Medulla oblongata (tissue), 1 donor: ENCODE results near the gene C14orf119.
"Not testable (repeated sequence)": the region's sequence is repeated elsewhere in the genome, so short reads cannot be mapped to it uniquely, and the experiment has no call there.

Experiments used
- DNase-seq: peaks from one replicate; pipeline ENCODE4 v3.0.0-alpha.2; 2015; ENCODE audit errors: extremely low spot score

C14orf119 gene

DNA sequence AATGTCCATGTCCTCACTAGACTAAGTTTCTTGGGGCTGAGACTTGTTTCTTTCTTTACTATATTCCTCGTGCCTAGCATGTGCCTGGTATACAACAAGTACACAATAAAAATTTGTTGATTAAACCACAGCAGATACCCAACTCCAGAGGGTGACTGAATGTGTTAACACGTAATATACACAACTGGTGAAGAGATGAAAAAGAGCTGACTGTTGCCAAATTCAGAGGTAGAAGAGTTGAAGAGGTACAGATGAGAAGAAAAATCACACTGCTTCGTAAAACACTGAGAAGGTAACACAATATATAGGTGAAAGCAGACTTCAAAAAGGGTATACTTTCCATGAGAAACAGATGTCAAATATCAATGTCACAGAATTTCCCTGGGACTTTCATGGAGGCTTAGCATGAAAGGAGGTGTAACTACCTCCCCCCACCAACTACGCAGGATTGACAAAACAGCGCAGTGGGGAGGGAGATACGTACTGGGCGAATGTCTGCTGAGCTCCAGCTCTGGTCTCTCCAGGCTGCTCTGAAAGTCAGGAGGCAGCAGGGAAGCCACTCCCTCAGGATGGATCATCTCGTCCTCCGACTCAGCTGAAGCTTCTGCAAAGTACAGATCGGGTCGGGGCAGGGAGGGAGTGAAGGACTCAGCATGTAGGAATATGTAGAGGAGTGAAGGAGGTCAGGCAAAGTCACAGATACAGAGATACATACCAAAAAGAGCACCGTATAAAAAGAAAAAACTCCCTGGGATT is 5.6 kb upstream of the C14orf119 start:
- DNase-seq, result no peak

DNA sequence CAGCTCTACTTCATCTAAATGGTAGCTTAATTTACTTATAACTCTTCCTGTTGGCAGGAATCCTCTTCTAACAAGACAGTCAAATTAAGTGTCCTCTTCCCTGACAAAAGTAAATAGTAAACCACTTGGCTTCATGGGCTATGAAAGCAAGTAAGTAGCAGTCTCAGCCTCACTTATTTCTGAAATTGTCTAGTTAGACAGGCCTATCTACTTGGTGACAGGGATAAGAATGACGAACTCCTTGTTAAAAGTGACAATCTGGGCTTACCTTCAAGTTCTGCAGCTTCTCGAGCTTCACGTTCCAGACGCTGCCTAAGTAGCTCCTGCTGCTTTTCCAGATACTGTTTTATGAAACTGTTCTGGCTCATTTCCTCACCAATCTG is 5.1 kb upstream of the C14orf119 start:
- DNase-seq, result no peak

DNA sequence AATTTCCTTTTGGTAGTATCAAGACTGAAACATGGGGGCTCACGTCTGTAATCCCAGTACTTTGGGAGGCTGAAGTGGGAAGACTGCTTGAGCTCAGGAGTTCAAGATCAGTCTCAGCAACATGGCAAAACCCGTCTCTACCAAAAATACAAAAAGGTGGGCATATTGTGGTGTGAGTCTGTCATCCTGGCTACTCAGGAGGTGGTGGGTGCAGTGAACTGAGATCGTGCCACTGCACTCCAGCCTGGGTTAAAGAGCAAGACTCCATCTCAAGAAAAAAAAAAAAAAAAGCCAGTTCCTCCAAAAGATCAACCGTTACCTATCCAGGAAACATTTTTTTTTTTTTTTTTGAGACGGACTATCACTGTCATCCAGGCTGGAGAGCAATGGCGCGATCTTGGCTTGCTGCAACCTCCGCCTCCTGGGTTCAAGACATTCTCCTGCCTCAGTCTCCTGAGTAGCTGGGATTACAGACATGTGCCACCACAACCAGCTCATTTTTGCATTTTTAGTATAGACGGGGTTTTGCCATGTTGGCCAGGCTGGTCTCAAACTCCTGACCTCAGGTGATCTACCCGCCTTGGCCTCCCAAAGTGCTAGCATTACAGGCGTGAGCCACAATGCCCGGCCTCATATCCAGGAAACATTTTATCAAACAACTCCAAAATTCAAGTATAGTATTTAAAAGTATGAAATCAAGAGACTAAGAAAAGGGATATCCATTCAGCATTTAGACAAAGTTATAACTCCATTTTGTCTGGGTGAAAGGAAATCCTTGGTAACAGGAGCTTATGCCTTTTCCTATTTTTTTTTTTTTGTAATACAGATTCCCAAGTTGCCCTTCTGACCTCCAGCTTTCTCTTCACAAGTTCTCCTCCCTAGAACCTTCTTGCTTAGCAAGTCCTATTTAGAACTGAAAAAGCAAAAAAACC is 3.7 kb upstream of the C14orf119 start:
- DNase-seq, result no peak

DNA sequence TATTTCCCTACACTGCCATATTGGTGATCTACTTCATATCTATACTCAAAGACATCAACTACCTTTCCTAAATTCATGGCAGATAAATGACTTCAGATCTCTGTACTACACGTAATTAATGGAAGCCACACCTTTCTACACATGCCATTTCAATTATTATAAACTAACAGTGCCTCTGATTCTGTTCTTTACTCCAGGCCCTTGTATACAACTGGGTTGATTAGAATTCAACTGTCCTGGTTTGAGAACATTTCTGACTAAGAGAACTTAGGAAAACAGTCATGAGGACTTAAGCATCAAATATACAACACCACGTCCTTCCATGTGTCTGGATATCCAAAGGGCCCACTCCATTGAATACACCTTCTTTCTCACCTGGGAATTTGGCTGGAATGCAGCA is 2.2 kb upstream of the C14orf119 start:
- no peak for DNase-seq

DNA sequence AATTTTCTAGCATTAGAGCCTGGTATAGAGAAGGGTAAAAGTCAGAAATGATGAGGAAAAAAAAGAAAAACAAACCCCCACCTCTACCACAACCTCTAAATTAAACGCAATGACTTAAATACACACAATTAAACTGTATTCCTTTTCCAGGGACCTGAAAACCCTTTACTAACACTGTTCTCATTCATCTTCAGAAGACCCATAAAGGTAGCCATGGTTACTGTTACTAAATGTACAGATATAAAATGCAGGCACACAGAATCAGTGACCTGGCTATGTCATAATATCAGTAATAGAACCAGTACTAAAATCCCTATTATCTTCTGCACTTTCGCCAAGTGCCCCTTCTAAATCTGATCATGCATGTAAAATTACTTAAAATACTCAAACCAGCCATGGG is 1.8 kb upstream of the C14orf119 start:
- DNase-seq, result no peak

DNA sequence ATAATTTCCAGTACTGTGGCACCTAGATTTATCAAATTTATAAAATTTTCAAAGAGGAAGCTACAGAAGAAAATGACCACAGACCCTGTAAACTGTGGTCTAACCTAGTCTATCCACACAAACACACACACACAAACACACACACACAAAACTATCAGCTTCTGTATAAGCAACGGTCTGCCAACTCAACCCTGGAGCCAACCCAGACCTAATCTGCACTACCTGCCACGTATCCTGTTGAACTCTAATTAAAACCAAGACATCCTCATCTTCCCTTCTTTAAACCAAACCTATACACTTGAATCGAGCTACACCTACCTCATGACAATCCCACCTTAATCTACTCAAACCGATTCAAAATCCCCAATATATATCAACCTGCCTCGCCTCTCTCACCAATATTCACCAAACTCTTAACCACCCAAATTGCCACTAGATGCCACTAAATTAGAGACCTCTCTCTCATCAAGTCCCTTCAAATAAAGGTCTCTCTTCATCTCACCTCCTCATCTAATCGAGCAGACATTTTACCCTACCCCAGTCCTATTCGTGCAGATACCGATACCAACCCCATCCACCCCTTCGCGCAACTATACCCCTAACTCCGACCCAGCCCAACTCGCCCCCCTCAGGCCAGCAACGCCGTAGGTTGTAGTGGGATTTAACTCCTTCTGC is 1.2 kb upstream of the C14orf119 start:
- DNase-seq, result no peak

DNA sequence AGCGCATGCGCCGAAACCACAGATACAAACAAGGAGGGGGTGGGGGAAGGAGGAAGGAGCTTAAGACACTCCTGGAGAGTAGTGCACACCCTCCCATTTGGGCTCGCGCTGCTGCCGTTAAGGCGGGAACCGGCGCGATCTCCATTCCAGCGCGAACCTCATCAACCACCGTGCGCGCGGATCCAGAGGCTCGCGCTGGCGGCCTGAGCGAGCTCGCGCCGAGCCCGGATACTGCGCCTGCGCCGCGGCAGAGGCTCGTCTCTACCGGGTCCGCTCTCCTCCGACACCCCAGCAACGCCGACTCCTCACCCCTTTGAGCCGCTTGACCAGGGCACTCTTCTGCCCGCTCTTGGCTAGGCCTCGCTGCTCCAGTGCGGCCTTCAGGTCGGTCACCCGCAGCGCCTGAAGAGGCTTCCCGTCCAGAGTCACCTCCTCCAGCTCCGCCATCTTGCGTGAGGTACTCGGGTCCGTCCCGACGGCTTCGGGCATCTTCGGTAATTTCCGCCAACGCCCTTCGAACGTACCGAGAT is 574 bp upstream of the C14orf119 start, which contains the start of gene ACIN1:
Gene ACIN1, minus strand, starts transcription at position 471 of the 530 bp plus-strand sequence. Its CDS starts 24 bp downstream, at position 447.
- DNase-seq, result peak; percentile 86

DNA sequence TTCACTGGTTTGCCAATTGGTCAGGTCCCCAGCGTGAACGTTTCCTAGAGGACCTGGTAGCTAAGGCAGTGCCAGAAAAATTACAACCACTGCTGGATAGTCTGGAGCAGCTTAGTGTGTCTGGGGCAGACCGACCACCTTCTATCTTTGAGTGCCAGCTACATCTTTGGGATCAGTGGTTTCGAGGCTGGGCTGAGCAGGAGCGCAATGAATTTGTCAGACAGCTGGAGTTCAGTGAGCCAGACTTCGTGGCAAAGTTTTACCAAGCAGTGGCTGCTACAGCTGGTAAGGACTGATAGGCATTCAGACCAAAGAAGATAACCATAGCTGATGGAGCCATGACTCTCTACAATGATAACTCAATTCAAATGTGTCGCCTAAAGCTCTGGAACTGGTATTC is 2.5 kb downstream of the C14orf119 start:
- no peak for DNase-seq

DNA sequence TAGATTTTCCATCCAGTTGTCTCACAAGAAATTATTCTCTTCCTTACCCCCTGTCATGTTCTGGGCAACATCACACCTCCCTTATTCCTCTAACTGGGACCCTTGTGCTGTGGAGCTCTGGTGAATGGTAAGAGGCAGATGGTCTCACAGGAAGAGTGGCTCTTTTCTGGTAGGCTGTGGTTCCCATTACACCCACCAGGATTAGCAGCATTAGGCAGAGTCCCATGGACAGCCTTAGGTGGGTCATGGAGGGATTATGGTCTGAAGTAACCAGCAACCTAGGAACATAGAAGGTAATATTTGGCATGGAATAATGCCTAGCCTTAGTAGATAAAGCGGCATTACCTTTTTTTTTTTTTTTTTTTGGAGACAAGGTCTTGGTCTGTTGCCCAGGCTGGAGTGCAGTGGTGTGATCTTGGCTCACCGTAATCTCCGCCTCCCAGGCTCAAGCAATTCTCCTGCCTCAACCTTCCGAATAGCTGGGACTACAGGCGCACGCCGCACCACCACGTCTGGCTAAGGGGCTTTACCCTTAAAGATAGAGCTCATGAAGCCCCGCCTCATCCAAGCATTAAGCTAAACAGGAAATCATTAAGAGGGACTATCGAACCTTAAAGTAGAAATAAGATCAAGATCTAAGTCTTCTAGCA is 4.0 kb downstream of the C14orf119 start:
- no peak for DNase-seq

DNA sequence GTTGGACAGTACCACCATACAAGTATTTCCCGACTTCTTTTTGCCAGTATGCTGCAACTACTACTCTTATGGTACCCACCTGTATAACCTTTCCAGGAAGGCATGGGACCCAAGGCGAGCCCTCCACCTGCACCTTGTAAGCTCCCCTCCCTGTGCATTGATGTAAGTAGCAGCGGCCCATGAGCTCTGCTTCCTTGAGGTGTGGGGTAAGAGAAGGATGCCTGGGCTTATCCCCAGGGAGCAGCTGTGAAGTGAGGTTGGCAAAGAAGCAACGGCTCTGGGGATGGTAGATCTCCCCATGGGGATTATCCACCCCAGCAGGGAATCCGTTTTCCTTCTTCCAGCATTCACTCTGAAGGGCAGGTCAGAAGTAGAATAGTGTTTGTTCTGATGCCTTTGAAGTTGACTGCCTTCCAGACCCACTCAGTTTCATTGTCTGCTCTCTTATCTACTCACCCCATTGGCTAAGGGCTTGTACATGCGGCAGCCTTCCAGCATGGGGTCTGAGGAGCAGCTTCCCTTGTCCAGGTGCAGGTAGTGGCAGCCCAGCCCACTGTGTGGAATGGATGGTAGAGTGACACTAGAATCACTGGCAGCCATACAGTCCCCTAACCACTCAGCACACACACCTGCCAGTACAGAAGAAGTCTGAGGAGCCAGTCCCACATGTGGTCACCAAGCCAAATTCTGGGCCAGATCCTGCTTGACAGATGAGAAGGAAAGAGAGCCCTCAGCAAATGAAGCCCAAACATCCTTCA is 6.1 kb downstream of the C14orf119 start:
- DNase-seq, result no peak

DNA sequence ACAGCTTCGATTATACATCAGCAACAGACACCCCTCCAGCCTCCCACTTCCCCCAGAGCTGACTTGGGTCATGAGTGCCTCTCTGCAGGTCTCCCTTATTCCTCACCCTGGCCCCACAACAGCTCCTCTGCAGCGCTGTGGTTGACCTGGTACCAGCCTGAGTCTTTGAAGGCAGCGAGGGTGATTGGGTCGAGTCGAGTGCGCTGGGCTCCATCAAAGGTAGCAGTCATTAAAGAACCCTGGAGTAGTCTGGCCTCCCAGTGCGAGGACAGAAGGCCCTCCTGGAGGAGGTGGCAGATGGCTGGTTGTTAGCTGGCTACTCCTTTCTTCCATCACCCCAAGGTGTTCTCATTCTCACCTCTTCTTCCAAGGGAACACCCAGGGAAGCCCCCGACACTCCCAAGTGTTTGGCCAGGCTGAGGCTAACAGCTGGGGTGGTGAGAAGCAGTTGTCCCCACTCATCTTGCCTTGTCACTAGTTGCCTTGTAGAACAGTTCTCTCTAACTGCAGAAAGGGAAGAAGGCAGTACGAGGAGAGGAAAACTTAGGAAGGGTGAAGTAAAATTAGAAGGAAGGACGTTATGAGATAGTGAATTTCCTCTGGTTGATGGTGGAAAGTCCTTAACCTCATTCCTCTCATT is 6.8 kb downstream of the C14orf119 start:
- no peak for DNase-seq

DNA sequence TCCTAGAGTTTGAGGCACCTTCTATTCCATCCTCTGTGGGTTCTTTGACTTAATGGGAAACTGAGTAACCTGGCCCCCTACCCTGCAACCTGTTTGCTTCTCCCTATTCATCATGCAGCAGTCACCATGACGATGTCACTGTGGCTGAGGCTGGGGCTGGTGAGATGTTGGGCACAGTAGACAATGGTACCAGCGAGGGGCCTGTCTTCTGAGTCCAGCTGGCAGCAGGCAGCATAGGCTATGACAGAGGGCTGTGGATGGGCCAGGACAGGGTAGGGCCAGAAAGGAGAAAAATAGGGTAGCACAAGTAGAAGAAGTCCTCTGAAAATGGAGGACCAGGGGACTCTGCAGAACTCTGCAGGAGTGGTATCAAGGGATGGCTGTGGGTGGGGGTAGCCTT is 7.5 kb downstream of the C14orf119 start:
- peak; percentile 35 for DNase-seq

DNA sequence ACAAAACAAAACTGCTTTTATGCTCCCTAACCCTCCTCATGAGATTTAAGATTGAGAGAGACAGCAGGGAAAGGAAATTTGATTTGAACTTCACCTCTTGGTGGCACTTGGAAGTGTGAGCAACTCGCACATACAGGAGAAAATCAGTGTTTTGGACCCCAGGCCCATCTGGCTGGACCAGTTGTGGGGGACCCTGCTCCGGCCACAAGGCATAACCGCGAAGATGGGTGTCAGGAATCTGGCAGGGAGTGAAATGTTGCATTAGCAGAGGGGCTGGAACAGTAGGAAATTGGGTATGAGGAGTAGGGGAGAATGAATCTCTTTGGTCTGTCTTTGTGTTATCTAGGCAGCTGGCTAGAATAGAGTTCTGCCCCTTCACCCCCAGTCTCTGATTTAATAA is 8.3 kb downstream of the C14orf119 start:
- no peak for DNase-seq

DNA sequence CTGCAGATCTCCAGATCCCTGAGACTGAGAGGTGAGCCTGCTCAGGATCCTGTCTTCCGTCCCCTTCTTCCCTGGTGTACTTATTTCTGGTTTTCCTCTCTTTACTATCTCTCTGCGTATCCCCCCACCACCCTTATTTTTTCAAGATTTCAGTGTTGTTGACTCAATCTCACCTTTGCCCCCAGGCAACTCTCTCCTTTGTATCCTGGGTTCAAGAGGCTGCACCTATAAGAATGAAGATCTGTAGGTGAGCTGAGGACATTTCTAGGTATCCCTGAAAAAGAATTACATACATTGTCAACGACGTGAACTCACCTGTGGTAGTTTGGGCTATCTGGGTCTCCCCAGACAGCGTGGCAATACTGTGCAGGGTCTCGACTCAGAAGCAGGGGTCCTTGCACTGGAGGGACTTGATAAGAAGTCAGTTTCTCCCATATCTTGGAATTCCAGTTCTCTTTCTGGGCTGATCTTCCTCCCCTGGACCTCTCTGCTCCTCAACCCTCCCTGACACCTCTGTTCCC is 8.8 kb downstream of the C14orf119 start:
- DNase-seq, result no peak

DNA sequence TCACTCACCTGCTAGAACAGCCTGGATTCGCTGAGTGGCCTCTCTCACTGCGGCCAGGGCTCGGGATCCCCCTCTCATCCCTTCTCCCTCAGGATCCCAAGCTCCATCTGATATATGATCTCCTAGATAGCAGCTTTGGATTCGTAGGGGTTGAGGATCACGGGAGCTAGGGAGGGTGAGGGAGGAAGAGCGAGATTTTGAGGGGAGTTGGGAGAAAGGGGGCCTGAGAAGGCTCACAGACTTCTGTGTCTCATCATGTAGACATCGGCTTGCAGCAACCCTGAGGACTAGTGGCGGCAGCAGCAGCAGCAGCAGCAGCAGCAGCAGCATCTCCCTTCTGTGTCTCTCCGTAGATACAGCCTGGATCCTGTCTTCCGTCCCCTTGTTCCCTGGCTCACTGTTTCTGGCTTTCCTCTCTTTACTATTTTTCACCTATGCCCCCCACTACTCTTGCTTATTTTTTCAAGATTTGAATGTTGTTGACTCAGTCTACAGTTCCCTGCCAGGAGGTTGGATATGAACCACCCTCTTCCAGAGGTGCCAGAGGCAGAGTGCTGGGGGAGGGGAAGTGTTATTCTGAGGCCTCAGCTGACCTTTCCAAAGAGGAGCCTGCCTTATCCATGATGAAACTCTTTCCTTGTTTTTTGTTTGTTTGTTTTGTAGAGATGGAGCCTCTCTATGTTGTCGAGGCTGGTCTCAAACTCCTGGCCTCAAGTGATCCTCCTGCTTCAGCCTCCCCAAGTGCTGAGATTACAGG is 9.5 kb downstream of the C14orf119 start, which contains the start of gene CIROP:
Gene CIROP, minus strand, starts transcription at position 399 of the 757 bp plus-strand sequence. Its CDS starts 69 bp downstream, at position 330.
- no peak for DNase-seq

DNA sequence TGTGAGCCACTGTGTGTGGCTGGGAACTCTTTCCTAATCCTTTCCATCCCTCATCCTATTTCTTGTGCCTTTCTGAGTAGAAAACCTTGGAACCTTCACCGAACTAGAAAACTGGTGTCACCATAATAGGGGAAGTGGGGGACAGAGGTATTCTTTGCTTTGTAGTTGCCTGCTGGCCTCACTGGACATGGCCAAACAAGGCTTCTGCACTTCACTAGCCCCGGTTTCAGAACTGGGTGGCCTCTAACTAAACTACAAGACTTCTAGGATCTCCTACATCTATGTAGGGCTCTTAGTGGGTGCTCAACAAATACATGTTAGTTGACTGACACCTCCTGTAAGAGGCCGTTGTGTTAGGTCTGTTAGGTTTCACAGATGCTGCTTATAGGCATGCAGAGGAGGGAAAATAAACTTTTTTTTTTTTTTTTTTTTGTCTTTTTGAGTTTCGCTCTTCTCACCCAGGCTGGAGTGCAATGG is 10.1 kb downstream of the C14orf119 start:
- no peak for DNase-seq

DNA sequence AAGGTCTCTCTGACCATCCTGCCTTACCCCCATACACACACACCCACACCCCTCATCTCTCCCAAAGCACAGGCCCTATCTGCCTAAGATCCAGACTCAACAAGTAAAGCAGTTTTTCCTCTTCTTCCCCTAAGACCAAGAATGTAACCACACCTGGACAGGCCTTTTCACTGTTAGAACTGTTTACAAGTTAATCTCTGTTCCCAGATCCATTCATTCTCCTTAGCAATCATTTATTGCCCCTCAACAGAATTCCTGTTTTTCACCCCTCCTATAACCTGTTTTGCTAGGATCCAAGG is 11.4 kb downstream of the C14orf119 start:
- no peak for DNase-seq

DNA sequence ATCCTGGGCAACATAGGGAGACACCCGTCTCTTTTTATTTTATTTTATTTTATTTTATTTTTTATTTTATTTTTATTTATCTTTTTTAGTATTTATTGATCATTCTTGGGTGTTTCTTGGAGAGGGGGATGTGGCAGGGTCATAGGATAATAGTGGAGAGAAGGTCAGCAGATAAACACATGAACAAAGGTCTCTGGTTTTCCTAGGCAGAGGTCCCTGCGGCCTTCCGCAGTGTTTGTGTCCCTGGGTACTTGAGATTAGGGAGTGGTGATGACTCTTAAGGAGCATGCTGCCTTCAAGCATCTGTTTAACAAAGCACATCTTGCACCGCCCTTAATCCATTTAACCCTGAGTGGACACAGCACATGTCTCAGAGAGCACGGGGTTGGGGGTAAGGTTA is 12.3 kb downstream of the C14orf119 start:
- DNase-seq, result not testable (repeated sequence)

DNA sequence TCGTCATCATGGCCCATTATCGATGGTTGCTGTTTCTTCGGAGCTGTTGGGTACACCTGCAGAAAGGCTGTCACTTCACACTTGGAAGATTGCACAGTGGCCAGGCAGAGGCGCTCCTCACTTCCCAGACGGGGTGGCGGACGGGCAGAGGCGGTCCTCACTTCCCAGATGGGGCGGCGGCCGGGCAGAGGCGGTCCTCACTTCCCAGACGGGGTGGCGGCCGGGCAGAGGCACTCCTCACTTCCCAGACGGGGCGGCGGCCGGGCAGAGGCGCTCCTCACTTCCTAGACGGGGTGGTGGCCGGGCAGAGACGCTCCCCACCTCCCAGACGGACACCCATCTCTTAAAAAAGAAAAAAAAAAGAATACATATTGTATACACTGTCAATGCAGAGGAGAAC is 12.9 kb downstream of the C14orf119 start:
- not testable (repeated sequence) for DNase-seq
